HL-60 (cell line): ENCODE measurements around the gene HPSE2.

Experiments
- CTCF ChIP-seq: IDR thresholded peaks from one replicate; pipeline ENCODE4 v1.5.1; 2011; ENCODE audit warnings: low read length, control low read depth, inconsistent platforms; ENCODE audit not compliant: insufficient read depth
- GABPA ChIP-seq: IDR thresholded peaks from 2 replicates; pipeline ENCODE4 v1.6.1; 2012; ENCODE audit warnings: low read depth
- POLR2AphosphoS5 ChIP-seq: IDR thresholded peaks from 2 replicates; pipeline ENCODE4 v1.6.1; 2012; ENCODE audit warnings: low read depth
- REST ChIP-seq: IDR thresholded peaks from 2 replicates; pipeline ENCODE4 v1.6.1; 2012; ENCODE audit warnings: low read depth; ENCODE audit not compliant: insufficient replicate concordance

- TF ChIP-seq CTCF: no peak
- no peak for TF ChIP-seq GABPA
- no peak for TF ChIP-seq REST
- TF ChIP-seq POLR2AphosphoS5: no peak
These were observed 350.3 kb downstream of the HPSE2 start for GRCh38 chr10:98885378-98885777.
